TTC549 (cell line): ENCODE data around the gene BAG5.

Source experiments
- FAIRE-seq: peaks from 2 replicates; lab custom pipeline; 2012; peaks lifted over from hg19 to GRCh38; lab: Jason Lieb, UNC

BAG5 gene

GRCh38 chr14:103507751-103508150, 54.7 kb downstream of the BAG5 start:
- no peak for FAIRE-seq
